AG04449 (cell line): ENCODE data around the gene ZNF532.
"Not testable (repeated sequence)": the region's sequence is repeated elsewhere in the genome, so short reads cannot be mapped to it uniquely, and the experiment has no call there.

Experiments used
- CTCF ChIA-PET: fragments of 350-600 bp; formaldehyde crosslinking; extraction: SDS; loops from one replicate; lab custom pipeline; 2021; ENCODE audit warnings: antibody characterized with exemption; lab: Yijun Ruan, JAX
- POLR2A ChIA-PET: fragments of 400-600, 350-600 bp; formaldehyde crosslinking; extraction: SDS; loops from one replicate; lab custom pipeline; 2020; ENCODE audit warnings: antibody characterized with exemption, inconsistent platforms; lab: Yijun Ruan, JAX
- DNase-seq: peaks from one replicate; pipeline ENCODE4 v3.0.0-alpha.2; 2010; ENCODE audit warnings: low read depth, low spot score
- H3K4me3 ChIP-seq: 2 replicates; pipeline ENCODE4 v1.5.1; 2011; ENCODE audit warnings: low read depth, mild to moderate bottlenecking, control low read depth, low read length
- CTCF ChIP-seq: IDR thresholded peaks from one replicate; pipeline ENCODE4 v1.5.1; 2011; ENCODE audit warnings: mild to moderate bottlenecking, moderate library complexity, low read length, control low read depth, inconsistent platforms; ENCODE audit not compliant: insufficient read depth; ENCODE audit errors: missing control alignments

The ZNF532 gene

GRCh38 chr18:58915995-58916394, 51.3 kb downstream of the ZNF532 start:
- H3K4me3 ChIP-seq = no peak overlapping the region
- TF ChIP-seq CTCF = no peak
- ChIA-PET POLR2A (no interaction called here), CTCF (interaction anchor here (1.2 to 2.5 kb wide), 3 partner anchors 11 to 155 kb away, joined by 3 to 5 read pairs (median 4); no protein-coding TSS in a partner anchor)
- no peak for DNase-seq

GRCh38 chr18:58919934-58920333, 55.3 kb downstream of the ZNF532 start:
- POLR2A ChIA-PET, DNase-seq, H3K4me3 ChIP-seq: not testable (repeated sequence)
- CTCF ChIA-PET = interaction anchor here (1.9 kb wide), 1 partner anchor 10 kb away, joined by 4 read pairs; no protein-coding TSS in a partner anchor

GRCh38 chr18:58922995-58923394, 58.3 kb downstream of the ZNF532 start:
- ChIA-PET POLR2A (no interaction called here), CTCF (interaction anchor here (1.0 kb wide), 1 partner anchor 20 kb away, joined by 3 read pairs; no protein-coding TSS in a partner anchor)
- no peak for TF ChIP-seq CTCF
- no peak for DNase-seq
- no peak overlapping the region for H3K4me3 ChIP-seq

GRCh38 chr18:58924473-58924872, 59.8 kb downstream of the ZNF532 start:
- DNase-seq = no peak
- no peak overlapping the region for H3K4me3 ChIP-seq
- TF ChIP-seq CTCF = no peak
- POLR2A ChIA-PET = no interaction called here
- CTCF ChIA-PET = interaction anchor here (1.2 kb wide), 1 partner anchor 156 kb away, joined by 4 read pairs; no protein-coding TSS in a partner anchor

GRCh38 chr18:58927659-58928058, 63.0 kb downstream of the ZNF532 start:
- H3K4me3 ChIP-seq = no peak overlapping the region
- ChIA-PET POLR2A (no interaction called here), CTCF (interaction anchor here (0.9 to 1.8 kb wide), 2 partner anchors 13 to 147 kb away, joined by 4 to 5 read pairs; no protein-coding TSS in a partner anchor)
- TF ChIP-seq CTCF = no peak
- no peak for DNase-seq

GRCh38 chr18:58928386-58928785, 63.7 kb downstream of the ZNF532 start:
- TF ChIP-seq CTCF = no peak
- no peak overlapping the region for H3K4me3 ChIP-seq
- ChIA-PET POLR2A (no interaction called here), CTCF (interaction anchor here (1.3 to 1.8 kb wide), 2 partner anchors 14 to 147 kb away, joined by 5 to 6 read pairs; no protein-coding TSS in a partner anchor)
- no peak for DNase-seq

GRCh38 chr18:58929206-58929605, 64.5 kb downstream of the ZNF532 start:
- ChIA-PET POLR2A (interaction anchor here (1.2 kb wide), 1 partner anchor 65 kb away, joined by 3 read pairs; the partner anchor contains the start of gene ZNF532), CTCF (interaction anchor here (0.9 to 1.3 kb wide), 5 partner anchors 8 to 161 kb away, joined by 3 to 6 read pairs (median 4); no protein-coding TSS in a partner anchor)
- no peak for TF ChIP-seq CTCF
- no peak for DNase-seq
- no peak overlapping the region for H3K4me3 ChIP-seq
